GM23248 (cell line): ENCODE results near the gene COL15A1.

Source experiments
- EZH2 ChIP-seq: fragments of 200-600 bp; sonication (generic); IDR thresholded peaks from 2 replicates; pipeline ENCODE4 v1.6.1; 2018; ENCODE audit warnings: antibody characterized with exemption, mild to moderate bottlenecking; ENCODE audit not compliant: insufficient read depth, poor library complexity, severe bottlenecking
- EZH2phosphoT487 ChIP-seq: fragments of 200-600 bp; sonication (generic); IDR thresholded peaks from 2 replicates; pipeline ENCODE4 v1.6.1; 2018; ENCODE audit warnings: antibody characterized with exemption, moderate library complexity, mild to moderate bottlenecking, low read depth; ENCODE audit not compliant: insufficient read depth

- TF ChIP-seq EZH2 (no peak), EZH2phosphoT487 (no peak)
These were observed 32.1 kb downstream of the COL15A1 start for GRCh38 chr9:98975838-98976237.
